Measurements from ENCODE around the gene SKAP1.
"Not testable (repeated sequence)": the region's sequence is repeated elsewhere in the genome, so short reads cannot be mapped to it uniquely, and the experiment has no call there.

Gene SKAP1

DNA sequence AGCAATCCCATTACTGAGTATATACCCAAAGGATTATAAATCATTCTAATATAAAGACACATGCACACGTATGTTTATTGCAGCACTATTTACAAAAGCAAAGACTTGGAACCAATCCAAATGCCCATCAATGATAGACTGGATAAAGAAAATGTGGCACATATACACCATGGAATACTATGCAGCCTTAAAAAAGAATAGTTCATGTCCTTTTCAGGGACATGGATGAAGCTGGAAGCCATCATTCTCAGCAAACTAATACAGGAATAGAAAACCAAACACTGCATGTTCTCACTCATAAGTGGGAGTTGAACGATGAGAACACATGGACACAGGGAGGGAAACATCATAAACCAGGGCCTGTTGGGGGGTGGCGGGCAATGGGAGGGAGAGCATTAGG is 19.3 kb upstream of the SKAP1 start:
- in situ Hi-C loops (cut with HindIII; ENCODE audit: low sequenced_read_pairs) = not testable (repeated sequence)

DNA sequence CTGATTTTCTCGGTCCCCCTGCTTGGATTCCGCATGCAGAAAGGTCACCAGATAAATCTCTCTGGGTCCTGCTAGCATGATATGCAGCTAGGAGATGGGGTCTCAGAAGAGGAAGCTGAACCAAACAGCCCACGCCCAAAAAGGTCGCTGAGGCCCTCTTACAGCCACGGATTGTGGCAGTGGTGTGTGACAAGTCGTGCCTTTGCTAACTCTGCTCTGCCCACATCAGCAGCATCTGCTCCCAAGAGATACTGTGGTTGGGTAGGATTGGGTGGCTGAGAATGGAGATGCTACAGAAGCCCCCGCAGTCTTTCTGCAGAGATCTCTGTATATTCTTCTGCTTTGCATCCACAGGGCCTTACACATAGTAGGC is 15.2 kb upstream of the SKAP1 start:
- in situ Hi-C loops (cut with HindIII; ENCODE audit: low sequenced_read_pairs) = no loop called here

DNA sequence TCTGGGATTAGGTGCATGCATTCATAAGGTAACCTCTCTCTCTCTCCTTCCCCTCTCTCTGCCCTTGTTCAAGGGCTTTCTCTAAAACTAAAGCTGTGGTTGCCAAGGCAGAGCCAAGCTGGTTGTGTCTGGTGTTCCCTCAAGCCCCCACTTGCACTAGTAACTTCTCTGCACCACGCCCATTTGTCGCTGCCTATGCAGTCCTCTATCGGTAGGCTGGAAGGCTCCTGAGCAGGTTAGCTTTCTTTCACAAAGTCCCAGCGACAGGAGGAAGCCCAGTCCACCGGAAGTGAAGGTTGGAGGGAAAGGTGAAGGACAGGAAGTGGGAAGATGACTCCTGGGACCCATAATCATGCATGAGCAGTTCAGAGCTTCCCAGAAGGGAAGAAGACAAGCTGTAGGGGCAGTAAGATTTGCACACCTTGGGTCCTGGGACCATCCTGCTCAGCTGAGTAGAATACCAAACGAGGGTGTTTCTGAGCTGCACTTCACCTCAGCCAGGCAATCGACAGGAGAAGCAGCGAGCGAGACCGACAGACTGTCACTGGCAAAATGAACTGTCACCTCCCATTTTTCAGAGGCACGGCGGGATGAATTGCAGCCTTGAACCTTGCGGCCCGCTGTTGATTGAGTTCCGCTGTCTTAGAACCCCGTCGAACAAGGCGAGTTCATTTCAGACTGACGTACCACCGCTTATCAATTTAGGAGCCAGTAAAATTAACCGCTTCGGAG is 14.7 kb upstream of the SKAP1 start:
- in situ Hi-C loops (cut with HindIII; ENCODE audit: low sequenced_read_pairs) = loop anchor here (5.0 kb wide), 1 partner anchor 83 kb away; no protein-coding TSS in a partner anchor

DNA sequence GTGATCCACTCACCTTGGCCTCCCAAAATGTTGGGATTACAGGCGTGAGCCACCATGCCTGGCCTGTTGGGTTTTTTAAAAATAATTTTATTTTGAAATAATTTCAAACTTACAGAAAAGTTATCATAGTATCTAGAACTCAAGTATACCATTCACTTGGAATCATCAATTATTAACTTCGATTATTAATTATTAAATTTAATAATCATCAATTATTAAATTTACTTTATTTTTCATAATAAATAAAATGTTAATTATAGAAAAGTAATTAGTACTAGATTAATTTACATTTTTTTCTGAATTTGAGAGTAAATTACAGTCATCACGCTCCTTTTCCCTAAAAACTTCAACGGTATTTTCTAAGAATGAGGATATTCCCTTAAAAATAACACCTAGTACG is 13.7 kb upstream of the SKAP1 start:
- in situ Hi-C loops (cut with HindIII; ENCODE audit: low sequenced_read_pairs) = loop anchor here (5.0 kb wide), 1 partner anchor 84 kb away; no protein-coding TSS in a partner anchor

DNA sequence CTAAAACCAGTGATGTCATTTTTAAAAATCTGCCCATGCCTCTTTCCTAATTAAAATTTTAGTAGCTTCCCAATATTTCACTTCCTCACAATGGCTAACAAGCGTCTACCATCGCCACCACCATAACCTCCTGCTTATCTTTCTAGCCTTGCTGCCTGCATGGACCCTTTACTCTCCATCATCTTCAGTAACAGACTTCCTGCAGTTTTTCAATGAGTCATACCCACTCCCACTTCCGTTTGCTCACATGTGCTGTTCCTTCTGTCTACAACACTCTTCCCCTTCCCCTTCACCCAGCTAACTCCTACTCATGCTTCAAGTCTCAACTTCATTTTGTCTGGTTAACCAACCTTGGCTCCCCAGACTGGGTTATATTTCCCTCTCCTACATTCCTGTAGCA is 12.8 kb upstream of the SKAP1 start:
- in situ Hi-C loops (cut with HindIII; ENCODE audit: low sequenced_read_pairs) = loop anchor here (5.0 kb wide), 1 partner anchor 84 kb away; no protein-coding TSS in a partner anchor

DNA sequence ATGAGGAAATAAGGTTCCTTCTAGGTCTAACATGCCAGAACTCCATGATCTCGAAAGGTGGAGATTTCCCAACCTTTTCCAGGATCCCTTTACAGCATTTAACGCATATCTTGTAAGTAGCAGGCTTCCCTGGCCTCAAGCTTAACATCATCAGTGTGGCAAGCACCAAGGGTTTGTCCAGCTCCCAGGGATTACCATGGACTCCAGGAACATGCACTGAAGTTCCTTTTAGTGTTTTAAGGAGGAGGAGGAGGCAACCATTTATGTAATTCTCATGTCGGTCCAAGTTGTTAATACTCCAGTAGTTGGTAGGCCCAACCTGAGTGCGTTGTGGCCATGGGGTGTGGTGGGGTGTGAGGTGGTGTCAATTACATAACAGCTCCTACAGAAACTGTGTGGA is 11.8 kb upstream of the SKAP1 start:
- in situ Hi-C loops (cut with HindIII; ENCODE audit: low sequenced_read_pairs) = loop anchor here (5.0 kb wide), 1 partner anchor 85 kb away; no protein-coding TSS in a partner anchor

DNA sequence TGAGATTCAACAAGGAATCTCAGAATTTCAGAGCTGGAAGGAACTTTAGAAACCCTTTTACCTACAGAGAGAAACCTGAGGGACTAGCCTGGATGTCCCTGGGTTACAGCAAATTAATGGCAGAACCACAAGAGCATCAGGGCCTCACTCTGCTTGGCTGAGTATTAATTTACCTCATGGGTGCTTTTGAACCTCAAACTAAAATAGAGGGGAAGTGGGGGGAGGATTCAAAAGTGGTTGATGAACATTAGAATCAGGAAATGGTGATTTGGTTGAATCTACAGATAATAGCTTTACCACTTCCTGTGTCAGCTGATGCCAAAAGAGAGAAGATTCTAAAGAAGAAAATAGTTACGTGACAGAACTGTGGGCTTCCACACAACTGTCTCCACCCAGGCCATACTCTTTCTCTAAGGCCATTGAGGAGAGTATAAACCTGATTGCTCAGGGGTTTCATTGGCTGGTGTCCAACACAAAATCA is 11.3 kb upstream of the SKAP1 start:
- in situ Hi-C loops (cut with HindIII; ENCODE audit: low sequenced_read_pairs) = loop anchor here (5.0 kb wide), 1 partner anchor 86 kb away; no protein-coding TSS in a partner anchor

DNA sequence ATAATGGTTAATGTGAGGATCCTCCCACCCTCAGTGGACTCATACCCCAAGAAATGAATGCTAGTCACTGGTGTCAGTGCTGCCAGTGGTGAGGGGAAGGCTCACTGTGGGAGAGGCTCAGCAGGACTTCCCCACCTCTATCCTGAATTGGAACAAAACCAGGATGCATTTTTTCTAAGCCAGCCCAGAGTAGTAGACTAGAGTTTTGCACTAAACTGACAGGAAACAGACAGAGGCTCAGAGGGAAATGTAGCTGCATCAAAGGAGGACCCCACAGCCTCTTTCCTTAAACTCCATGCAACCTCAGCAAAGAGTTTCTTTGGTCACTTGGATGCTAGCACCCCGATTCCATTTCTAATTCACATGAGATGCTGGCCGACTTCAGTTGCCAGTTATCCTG is 10.7 kb upstream of the SKAP1 start:
- in situ Hi-C loops (cut with HindIII; ENCODE audit: low sequenced_read_pairs) = loop anchor here (5.0 kb wide), 1 partner anchor 87 kb away; no protein-coding TSS in a partner anchor

DNA sequence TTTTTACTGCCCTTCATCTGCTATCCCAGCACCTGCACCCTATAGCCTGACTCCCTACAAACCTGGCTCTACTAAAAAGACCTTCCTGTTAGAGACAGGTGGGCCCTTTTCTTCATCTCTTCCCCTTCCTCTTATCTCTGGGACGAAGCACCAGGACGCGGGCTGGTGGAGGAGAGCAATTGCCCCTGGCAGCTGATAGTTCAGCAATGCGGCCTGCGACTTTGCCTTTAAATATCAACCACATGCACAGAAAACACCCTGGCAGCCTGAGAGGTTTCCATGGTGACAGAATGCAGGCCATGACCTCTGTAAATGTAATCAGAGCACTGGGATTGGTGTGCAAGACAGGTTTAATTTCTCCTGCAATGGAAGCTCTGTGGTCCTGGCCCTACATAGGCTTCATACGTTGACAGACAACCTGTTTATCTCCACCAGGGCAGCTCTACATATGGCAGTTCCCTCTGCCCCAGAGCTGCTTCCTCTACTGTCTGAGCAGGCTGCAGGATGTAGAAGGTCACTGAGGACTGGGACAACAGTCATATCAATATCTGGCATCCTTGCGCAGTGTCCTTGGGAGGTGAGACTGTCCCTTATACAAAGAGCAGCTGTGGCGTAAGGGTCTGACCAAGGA is 10.0 kb upstream of the SKAP1 start:
- in situ Hi-C loops (cut with HindIII; ENCODE audit: low sequenced_read_pairs) = loop anchor here (5.0 kb wide), 2 partner anchors 73 to 87 kb away; no protein-coding TSS in a partner anchor

DNA sequence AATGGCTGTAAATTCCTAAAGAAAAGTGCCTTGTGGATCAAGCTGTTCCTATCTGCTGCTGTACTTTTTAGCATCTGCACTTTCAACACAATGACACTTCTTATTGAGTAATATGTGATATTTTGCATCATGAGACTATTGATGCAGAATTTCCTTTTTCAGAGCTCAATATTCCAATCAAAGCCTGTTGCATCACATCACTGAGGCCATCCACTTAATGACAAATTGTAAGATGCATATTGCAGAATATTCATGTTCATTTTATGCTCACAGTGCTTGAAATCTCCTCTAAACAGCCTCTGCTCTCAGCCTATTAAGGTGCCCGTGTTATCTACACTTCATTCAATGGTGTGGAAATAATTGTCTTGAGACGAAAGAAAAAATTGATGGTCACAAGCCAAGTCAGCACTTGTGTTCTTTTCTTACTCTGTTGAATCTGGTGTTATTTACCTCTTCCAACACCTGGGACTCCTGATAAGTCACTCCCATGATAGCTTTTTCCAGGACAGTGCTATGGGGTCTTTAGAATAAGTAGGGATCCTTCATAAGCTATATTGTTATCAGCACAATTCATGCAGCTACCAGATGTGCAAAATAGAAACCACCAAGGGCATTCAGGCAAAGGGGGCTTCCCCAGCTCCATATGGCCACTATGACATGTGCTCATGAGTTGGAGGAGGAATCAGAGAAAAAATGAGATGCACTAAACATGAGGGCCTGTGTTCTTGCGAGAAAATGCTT is 9.3 kb upstream of the SKAP1 start:
- in situ Hi-C loops (cut with HindIII; ENCODE audit: low sequenced_read_pairs) = loop anchor here (5.0 kb wide), 1 partner anchor 72 kb away; no protein-coding TSS in a partner anchor

DNA sequence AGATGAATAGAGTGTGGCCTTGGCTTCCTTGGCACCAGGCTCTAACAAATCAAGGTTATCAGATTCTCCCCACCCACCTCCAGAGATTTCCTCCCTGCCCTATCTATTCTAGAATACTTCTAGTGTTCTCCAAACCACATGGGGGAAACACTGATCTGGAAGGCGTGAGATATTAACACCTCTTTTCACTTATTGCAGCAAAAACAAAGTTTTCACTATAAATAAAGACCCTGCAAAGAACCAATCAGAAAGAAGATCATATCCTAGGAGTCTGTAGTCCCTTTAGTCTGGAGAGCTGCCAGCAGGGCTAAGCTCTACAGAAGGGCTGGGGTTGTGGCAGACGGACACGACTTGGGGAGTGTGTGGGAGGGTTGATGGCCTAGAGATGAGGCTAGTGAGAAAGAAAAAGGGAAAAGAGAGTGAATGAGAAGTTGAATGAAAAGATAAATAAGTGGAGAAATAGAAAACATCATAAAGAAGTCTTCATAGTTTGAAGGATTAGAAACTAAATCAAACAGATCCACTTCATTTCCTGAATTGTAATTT is 8.6 kb upstream of the SKAP1 start:
- in situ Hi-C loops (cut with HindIII; ENCODE audit: low sequenced_read_pairs) = loop anchor here (5.0 kb wide), 1 partner anchor 71 kb away; no protein-coding TSS in a partner anchor

DNA sequence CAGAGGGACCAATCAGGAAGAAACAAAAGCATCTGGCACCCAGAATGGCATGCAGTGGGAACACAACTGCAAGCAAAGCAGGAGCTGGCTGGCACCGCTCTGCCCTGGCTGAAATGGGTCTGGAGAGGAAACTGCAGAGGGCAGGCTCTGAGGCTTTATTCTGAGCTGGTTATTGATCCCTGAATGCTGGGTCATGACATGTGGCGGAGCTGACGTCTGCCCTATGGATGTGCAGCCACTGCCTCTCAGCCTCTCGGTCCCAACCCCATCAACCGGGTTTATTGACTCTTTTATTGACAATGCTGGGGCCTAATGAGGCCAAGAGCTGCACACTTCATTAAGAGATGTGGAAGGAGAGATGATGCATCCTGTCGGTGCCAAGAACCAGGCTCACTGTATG is 3.9 kb upstream of the SKAP1 start:
- in situ Hi-C loops (cut with HindIII; ENCODE audit: low sequenced_read_pairs) = no loop called here

DNA sequence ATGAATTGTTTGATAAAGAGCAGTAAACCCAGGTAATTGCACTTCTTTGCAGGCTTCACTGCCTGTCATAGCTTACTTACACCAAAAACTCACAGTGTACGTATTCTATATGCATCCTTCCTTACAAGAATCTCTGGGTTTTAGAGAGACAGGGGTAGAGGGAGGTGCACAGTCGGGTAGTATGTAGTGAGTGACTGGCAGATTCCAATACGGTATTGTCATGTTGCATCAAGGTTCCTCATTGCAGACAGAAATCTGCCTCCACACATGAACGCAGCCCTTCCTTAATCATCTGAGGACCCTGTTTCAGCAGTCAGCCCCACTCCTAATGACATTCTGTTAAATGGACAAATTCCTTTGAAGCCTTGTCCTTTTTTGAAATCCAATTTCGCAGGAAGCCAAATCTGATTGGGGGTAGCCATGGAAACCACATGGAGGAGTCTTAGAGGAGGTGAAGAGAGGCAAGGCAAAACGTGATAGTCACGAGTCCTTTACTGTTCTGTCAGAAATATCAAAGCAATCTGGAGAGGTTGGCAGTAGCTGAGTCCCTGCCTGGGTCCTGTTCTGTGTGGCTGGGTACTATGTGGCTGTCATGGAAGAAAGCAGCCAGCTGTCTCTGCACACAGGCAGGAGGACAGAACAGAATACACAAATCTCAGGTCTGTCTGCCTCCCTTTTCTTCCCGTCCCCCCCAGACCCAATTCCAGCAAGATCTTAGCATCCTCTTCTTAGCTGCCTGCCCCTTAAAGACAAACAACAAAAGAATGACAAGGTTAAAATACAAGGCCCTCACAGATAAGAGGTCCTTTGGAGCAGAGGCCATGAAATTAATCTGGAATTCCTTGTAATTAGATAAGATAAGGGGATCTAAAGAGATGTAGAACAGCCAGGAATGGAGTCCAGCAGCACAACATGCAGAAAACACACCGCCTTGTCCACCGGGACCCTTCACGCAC is 3.1 kb upstream of the SKAP1 start:
- in situ Hi-C loops (cut with HindIII; ENCODE audit: low sequenced_read_pairs) = no loop called here

DNA sequence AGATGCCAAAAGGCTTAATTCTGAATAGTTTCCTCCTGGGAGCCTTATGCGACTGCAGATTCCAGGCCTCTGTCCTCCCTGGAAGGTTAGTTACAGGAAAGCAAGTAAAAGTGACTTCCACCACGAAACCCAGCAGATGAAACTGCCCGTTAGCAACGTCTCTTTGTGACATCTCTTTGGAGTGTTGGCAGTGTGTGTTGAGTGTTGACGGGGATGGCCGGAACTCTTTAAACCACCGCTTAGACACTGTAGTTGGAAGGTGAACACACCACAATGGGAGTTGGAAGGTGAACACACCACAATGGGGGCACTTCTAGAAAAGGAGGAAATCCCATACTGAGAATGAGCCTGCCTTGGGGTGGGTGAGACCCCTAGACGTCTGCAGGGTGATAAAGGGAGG is 858 bp downstream of the SKAP1 start:
- in situ Hi-C loops (cut with HindIII; ENCODE audit: low sequenced_read_pairs) = no loop called here

DNA sequence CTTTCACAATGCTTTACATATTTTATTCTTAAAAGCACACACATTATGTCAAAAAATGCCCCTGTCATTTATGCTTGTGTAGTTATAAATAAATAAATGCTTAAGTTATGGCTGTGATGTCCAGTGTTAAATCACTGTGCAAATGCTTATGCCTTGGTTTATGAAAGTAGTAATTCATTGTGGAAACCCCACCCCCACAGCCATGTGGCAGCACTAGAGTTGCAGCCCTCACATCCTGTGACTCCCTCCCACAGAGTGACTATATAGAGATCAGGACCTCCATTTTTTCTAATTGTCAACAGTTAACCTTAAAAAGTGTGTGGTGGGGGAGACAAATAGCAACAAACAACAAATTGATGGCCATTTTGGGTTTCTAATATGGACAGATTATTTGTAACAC is 2.4 kb downstream of the SKAP1 start:
- in situ Hi-C loops (cut with HindIII; ENCODE audit: low sequenced_read_pairs) = no loop called here

DNA sequence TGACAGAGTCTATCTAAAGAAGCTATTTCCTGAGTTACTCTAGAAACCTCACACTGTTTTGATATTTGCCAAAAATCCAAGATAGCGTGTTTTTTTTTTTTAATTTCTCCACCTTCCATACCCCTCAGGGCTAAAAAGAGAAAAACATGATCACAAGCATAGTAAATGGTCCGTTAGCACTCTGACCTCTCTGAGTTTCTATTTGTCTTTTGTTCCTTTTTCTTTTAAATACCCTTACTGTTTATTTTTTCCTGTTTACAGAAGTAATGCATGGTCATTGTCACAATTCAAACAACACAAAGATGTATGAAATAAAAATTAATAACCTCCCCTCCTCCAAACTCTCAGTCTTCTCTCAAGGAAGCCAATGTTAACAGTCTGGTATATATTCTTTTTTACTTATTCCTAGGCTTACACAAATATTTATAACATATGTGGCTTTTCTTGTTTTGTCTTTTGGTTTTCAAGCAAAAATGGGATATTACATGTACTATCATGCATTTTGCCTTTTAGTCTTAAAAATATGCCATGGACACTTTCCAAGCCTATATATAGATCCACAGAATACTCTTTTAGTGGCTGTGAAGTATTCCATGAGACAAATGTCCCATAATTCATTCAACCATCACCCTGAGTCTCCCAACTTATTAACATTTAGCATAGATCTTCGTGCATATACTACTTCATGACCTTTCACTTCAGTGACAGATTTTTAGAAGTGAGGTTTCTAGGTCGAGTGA is 3.1 kb downstream of the SKAP1 start:
- in situ Hi-C loops (cut with HindIII; ENCODE audit: low sequenced_read_pairs) = no loop called here

DNA sequence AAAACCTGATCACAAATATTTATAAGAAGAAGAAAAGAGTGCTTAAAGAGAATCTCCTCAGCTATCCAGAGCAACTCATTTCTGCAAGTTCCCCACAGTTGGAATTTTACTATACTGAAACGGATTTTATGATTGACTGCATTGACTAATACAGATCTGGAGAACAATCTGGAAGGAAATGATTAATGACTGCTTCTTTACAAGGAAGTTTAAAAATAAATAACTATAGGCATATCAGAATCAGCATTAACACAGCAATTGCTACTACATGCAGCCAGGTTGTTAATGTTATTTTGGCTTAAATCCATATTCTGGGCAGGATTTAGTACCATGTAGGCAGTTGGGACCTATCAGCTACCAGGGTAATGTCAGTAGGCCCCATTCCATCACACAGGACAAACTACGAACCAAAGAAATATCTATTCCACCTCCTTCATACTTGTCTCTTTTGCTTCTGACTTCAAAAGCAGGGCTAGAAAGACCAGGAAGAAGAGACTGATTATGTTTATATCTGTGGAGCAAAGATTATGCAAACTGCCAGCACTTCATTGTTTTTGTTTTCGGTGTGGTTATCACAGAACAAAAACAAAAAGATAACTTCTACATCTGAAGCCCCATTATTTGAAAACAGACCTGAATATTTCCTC is 3.9 kb downstream of the SKAP1 start:
- in situ Hi-C loops (cut with HindIII; ENCODE audit: low sequenced_read_pairs) = no loop called here

DNA sequence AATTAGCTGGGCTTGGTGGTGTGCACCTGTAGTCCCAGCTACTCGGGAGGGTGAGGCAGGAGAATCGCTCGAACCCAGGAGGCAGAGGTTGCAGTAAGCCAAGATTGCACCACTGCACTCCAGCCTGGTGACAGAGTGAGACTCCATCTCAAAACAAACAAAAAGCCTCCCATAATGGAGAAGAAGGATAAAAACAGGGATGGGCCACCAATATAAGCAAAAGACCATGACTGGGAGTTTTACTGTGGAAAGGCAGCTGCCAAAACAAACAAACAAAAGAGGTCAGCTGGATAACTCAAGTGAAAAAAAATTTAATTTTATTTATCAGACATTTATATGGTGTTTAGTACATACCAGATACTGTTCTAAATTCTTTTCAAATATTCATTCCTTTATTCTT is 8.0 kb downstream of the SKAP1 start:
- in situ Hi-C loops (cut with HindIII; ENCODE audit: low sequenced_read_pairs) = not testable (repeated sequence)

DNA sequence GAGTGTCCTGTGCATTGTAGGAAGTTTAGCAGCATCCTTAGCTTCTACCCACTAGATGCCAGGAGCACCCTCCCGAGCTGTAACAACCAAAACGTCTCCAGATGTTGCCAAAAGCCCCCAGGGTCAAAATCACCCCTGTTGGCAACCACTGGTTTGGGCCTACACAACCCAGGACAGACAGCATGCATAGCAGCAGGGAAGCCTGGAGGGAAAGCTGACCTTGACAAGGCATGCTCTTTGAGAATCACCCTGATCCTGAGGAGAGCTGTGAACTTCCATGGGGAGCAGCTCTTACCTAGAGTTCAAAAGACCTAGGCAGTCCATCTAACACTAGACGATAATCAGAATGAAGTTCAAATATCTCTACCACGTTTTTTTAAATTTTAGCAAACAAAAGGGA is 9.2 kb downstream of the SKAP1 start:
- in situ Hi-C loops (cut with HindIII; ENCODE audit: low sequenced_read_pairs) = no loop called here
